AG04449 (cell line): ENCODE measurements around the gene MDP1.

Experiments used
- CTCF ChIA-PET: fragments of 350-600 bp; formaldehyde crosslinking; extraction: SDS; loops from one replicate; lab custom pipeline; 2021; ENCODE audit warnings: antibody characterized with exemption; lab: Yijun Ruan, JAX
- POLR2A ChIA-PET: fragments of 400-600, 350-600 bp; formaldehyde crosslinking; extraction: SDS; loops from one replicate; lab custom pipeline; 2020; ENCODE audit warnings: antibody characterized with exemption, inconsistent platforms; lab: Yijun Ruan, JAX
- DNase-seq: peaks from one replicate; pipeline ENCODE4 v3.0.0-alpha.2; 2010; ENCODE audit warnings: low read depth, low spot score
- H3K4me3 ChIP-seq: 2 replicates; pipeline ENCODE4 v1.5.1; 2011; ENCODE audit warnings: low read depth, mild to moderate bottlenecking, control low read depth, low read length
- CTCF ChIP-seq: IDR thresholded peaks from one replicate; pipeline ENCODE4 v1.5.1; 2011; ENCODE audit warnings: mild to moderate bottlenecking, moderate library complexity, low read length, control low read depth, inconsistent platforms; ENCODE audit not compliant: insufficient read depth; ENCODE audit errors: missing control alignments

The MDP1 gene

GRCh38 chr14:24238527-24239037 lies 22.7 kb upstream of the MDP1 start:
- DNase-seq = no peak
- H3K4me3 ChIP-seq = no peak overlapping the region
- ChIA-PET CTCF (interaction anchor here (1.0 to 15.9 kb wide), 6 partner anchors 23 to 193 kb away, joined by 3 to 315 read pairs (median 4); partner anchors contain the start of genes CIDEB, DHRS1, IRF9 and LTB4R), POLR2A (interaction anchor here (0.8 to 1.6 kb wide), 5 partner anchors 8 to 60 kb away, joined by 3 to 5 read pairs (median 3); partner anchors contain the start of genes MDP1 and RABGGTA)
- no peak for TF ChIP-seq CTCF

GRCh38 chr14:24238123-24238522 lies 22.3 kb upstream of the MDP1 start:
- POLR2A ChIA-PET = interaction anchor here (0.7 to 1.6 kb wide), 6 partner anchors 9 to 161 kb away, joined by 3 to 5 read pairs (median 3); partner anchors contain the start of genes MDP1, NYNRIN and RABGGTA
- CTCF ChIA-PET = interaction anchor here (0.7 to 15.9 kb wide), 7 partner anchors 22 to 194 kb away, joined by 3 to 315 read pairs (median 4); partner anchors contain the start of genes CIDEB, DHRS1, IRF9 and LTB4R
- no peak for TF ChIP-seq CTCF
- no peak overlapping the region for H3K4me3 ChIP-seq
- no peak for DNase-seq

GRCh38 chr14:24237463-24237955 lies 21.6 kb upstream of the MDP1 start:
- no peak for TF ChIP-seq CTCF
- H3K4me3 ChIP-seq = no peak overlapping the region
- no peak for DNase-seq
- POLR2A ChIA-PET = interaction anchor here (0.7 to 1.6 kb wide), 5 partner anchors 9 to 161 kb away, joined by 3 to 5 read pairs (median 3); partner anchors contain the start of genes MDP1, NYNRIN and RABGGTA
- CTCF ChIA-PET = interaction anchor here (0.7 to 15.9 kb wide), 6 partner anchors 21 to 194 kb away, joined by 3 to 315 read pairs (median 4); partner anchors contain the start of genes CIDEB, DHRS1, LTB4R and LTB4R2

- no peak for DNase-seq
- CTCF ChIA-PET = interaction anchor here (1.6 to 15.9 kb wide), 4 partner anchors 10 to 180 kb away, joined by 4 to 315 read pairs (median 61); partner anchors contain the start of genes CIDEB, DHRS1, LTB4R and LTB4R2
- POLR2A ChIA-PET = interaction anchor here (1.5 to 1.6 kb wide), 2 partner anchors 10 to 21 kb away, joined by 3 to 5 read pairs; partner anchors contain the start of gene MDP1
- no peak for TF ChIP-seq CTCF
- H3K4me3 ChIP-seq = no peak overlapping the region
These were observed 21.0 kb upstream of the MDP1 start for GRCh38 chr14:24236689-24237462.

GRCh38 chr14:24235804-24236688 lies 20.2 kb upstream of the MDP1 start:
- DNase-seq = no peak
- H3K4me3 ChIP-seq = no peak overlapping the region
- CTCF ChIA-PET = interaction anchor here (0.8 to 15.9 kb wide), 5 partner anchors 9 to 73 kb away, joined by 4 to 315 read pairs (median 7); partner anchors contain the start of genes CIDEB, DHRS1, LTB4R and LTB4R2
- POLR2A ChIA-PET = no interaction called here
- TF ChIP-seq CTCF = no peak
